HEK293T (cell line): Measurements from ENCODE around the gene ZNF564.

Experiments
- ARNT ChIP-seq: fragments of 450-650 bp; IDR thresholded peaks from 2 replicates; pipeline ENCODE4 v1.6.1; 2017; ENCODE audit warnings: mild to moderate bottlenecking
- BHLHE40 ChIP-seq: fragments of 450-650 bp; IDR thresholded peaks from 2 replicates; pipeline ENCODE4 v1.6.1; 2016; ENCODE audit warnings: mild to moderate bottlenecking, moderate library complexity, borderline replicate concordance
- CTBP1 ChIP-seq: fragments of 450-650 bp; IDR thresholded peaks from 2 replicates; pipeline ENCODE4 v1.6.1; 2016; ENCODE audit warnings: borderline replicate concordance
- ELF4 ChIP-seq: fragments of 450-650 bp; IDR thresholded peaks from 2 replicates; pipeline ENCODE4 v1.6.1; 2017; ENCODE audit warnings: antibody characterized with exemption
- FOXA1 ChIP-seq: fragments of 450-650 bp; IDR thresholded peaks from 2 replicates; pipeline ENCODE4 v1.6.1; 2016; ENCODE audit warnings: mild to moderate bottlenecking
- FOXK2 ChIP-seq: fragments of 450-650 bp; IDR thresholded peaks from 2 replicates; pipeline ENCODE4 v1.6.1; 2016; ENCODE audit warnings: mild to moderate bottlenecking
- FOXM1 ChIP-seq: fragments of 450-650 bp; IDR thresholded peaks from 2 replicates; pipeline ENCODE4 v1.6.1; 2017; ENCODE audit warnings: mild to moderate bottlenecking, borderline replicate concordance
- HDGF ChIP-seq: fragments of 450-650 bp; IDR thresholded peaks from 2 replicates; pipeline ENCODE4 v1.6.1; 2017; ENCODE audit warnings: antibody characterized with exemption, borderline replicate concordance
- SP1 ChIP-seq: fragments of 450-650 bp; IDR thresholded peaks from 2 replicates; pipeline ENCODE4 v1.6.1; 2017
- SUZ12 ChIP-seq: fragments of 450-650 bp; IDR thresholded peaks from 2 replicates; pipeline ENCODE4 v1.6.1; 2016; ENCODE audit warnings: mild to moderate bottlenecking
- TARDBP ChIP-seq: fragments of 450-650 bp; IDR thresholded peaks from 2 replicates; pipeline ENCODE4 v1.6.1; 2016
- ZNF384 ChIP-seq: fragments of 450-650 bp; IDR thresholded peaks from 2 replicates; pipeline ENCODE4 v1.6.1; 2016
- TF ChIP-seq, protein P1 (sequence below): fragments of 450-650 bp; IDR thresholded peaks from 2 replicates; pipeline ENCODE4 v1.6.1; 2016

DNA sequence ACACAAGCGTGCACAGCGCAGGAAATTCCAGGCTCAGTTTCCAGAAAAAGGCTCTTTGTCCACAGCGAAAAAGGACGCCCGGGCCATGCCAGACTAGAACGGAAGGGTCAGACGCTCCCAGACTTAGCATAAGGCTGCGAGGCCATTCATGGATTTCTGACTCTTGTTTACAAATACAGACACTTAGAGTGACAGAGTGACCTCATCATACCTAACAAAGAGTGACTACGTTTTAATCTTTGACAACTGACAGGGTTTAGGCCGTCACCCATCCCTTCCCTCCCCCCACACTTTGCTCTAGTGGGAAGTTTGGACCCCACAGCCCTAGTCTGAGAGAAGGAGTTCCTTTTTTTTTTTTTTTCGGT lies 66.2 kb downstream of the ZNF564 start:
- TF ChIP-seq FOXM1, result no peak
- TF ChIP-seq SP1, result no peak
- TF ChIP-seq BHLHE40, result no peak
- TF ChIP-seq SUZ12, result no peak
- no peak for TF ChIP-seq FOXK2
- TF ChIP-seq ZNF384, result no peak
- no peak for TF ChIP-seq CTBP1
- TF ChIP-seq ARNT, result no peak
- no peak for TF ChIP-seq FOXA1
- TF ChIP-seq HDGF, result no peak
- TF ChIP-seq, protein P1, sequence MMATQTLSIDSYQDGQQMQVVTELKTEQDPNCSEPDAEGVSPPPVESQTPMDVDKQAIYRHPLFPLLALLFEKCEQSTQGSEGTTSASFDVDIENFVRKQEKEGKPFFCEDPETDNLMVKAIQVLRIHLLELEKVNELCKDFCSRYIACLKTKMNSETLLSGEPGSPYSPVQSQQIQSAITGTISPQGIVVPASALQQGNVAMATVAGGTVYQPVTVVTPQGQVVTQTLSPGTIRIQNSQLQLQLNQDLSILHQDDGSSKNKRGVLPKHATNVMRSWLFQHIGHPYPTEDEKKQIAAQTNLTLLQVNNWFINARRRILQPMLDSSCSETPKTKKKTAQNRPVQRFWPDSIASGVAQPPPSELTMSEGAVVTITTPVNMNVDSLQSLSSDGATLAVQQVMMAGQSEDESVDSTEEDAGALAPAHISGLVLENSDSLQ, result no peak
- TF ChIP-seq ELF4, result no peak
- no peak for TF ChIP-seq TARDBP
